OCI-LY3 (cell line): ENCODE measurements around the gene MIGA2.

ENCODE experiments used
- CTCF ChIP-seq: fragments of 200-600, 300-600 bp; sonication (generic); IDR thresholded peaks from 2 replicates; pipeline ENCODE4 v1.5.1; 2014; ENCODE audit warnings: antibody characterized with exemption, low read length, low read depth
- EZH2phosphoT487 ChIP-seq: fragments of 200-600 bp; shearing (Covaris generic); IDR thresholded peaks from 2 replicates; pipeline ENCODE4 v1.6.1; 2018; ENCODE audit warnings: antibody characterized with exemption, mixed run types, low read depth

- TF ChIP-seq CTCF (no peak), EZH2phosphoT487 (no peak)
Observed at GRCh38 chr9:129077236-129077635, 40.8 kb downstream of the MIGA2 start.
